Activated CD8-positive, alpha-beta memory T cell treated with anti-CD3 and anti-CD28 coated beads, Interleukin-2, amount 50 U/mL, for 24 hours (primary cell): Measurements from ENCODE around the gene KSR2.
"Not testable (repeated sequence)": the region's sequence is repeated elsewhere in the genome, so short reads cannot be mapped to it uniquely, and the experiment has no call there.

Experiments used
- DNase-seq: peaks from one replicate; pipeline ENCODE4 v3.0.0-alpha.2; 2020; ENCODE audit errors: extremely low read depth

The KSR2 gene

DNA sequence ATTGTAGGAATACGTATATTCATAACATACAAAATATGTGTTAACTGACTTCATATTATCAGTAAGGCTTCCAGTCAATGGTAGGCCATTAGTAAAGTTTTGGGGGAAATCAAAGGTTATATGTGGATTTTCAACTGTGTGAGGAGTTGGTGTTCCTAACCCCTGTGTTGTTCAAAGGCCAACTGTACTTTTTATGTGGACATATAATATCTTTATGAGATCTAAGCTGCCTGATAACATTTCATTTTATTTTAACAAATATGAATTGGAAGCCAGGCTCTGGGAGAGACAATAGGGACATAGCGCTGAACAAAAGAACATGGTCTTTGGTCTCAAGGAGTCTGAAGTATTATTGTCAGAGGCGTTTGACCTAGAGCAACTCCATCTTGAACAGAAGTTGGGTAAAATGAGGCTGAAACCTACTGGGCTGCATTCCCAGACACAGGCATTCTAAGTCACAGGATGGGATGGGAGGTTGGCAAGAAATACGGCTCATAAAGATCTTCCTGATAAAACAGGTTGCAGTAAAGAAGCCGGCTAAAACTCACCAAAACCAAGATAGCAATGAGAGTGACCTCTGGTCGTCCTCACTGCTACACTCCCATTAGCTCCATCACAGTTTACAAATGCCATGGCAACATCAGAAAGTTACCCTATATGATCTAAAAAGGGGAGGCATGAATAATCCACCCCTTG lies 147.2 kb downstream of the KSR2 start:
- DNase-seq: no peak

DNA sequence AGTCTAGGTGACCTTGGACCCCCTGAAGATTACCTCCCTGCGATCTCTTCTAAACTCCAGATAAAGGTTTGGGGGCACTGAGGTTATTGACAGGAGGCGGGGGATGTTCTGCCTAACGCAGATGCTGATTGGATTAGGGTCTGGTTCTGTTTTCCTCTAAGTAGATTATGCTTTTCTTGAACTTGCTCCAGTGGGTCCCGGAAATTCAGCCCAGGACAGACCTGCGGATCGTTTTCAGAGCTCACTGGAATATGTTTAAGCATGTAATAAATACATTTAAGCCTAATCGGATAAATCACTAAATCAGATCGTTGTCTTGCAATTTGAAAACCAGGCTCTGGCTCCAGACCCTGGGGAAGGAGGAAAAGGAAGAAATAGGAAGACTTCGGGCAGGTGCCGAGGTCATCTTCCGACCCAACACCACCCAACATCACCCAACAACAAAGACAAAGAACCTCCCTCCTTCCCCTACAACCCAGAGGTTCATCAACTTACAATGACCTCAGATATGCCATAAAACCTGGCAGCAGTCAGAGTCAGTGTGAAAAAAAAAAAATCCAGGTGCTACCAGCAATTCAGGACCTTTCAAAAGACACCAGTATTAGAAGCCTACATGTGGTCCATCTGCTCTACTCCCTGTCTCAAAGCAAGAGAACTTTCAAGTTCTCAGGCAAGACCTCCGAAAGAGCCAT lies 148.4 kb downstream of the KSR2 start:
- DNase-seq: no peak

DNA sequence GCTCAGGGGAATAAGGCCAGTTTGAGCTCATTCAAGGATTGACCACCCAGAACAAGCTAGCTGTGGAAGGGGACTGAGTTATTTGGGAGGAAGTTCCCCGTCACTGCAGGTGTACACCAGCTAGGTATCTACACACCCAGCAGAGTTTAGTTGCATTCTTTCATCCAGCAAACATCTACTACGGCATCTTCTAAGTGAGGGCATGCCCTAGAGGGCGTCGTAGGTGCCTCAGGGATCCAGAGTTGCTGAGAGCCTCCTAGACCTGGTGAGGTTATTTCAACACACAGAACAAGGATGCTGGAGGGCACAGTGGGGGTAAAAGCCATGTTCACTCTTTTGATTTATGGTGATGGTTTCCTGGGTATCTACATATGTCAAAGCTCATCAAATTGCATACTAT lies 149.6 kb downstream of the KSR2 start:
- DNase-seq: no peak

DNA sequence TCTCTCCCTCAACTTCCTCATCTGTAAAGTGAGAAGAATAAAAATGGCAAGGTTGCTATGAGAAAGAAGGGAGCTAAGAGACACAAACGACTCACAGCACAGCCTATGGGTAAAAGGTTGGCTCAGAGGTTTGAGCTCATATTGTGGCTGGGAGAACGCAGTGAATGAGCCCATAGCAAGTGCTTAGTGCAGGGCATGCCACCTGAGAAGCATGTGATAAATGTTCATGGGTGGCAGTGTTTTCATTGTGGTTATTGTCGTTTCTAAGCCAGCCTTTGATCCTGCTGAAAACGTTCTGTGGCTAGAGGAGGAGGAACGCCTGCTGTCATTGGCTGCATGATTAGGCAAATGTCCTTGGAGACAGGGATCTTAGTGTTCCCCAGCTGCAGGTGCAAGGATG lies 150.4 kb downstream of the KSR2 start:
- no peak for DNase-seq

DNA sequence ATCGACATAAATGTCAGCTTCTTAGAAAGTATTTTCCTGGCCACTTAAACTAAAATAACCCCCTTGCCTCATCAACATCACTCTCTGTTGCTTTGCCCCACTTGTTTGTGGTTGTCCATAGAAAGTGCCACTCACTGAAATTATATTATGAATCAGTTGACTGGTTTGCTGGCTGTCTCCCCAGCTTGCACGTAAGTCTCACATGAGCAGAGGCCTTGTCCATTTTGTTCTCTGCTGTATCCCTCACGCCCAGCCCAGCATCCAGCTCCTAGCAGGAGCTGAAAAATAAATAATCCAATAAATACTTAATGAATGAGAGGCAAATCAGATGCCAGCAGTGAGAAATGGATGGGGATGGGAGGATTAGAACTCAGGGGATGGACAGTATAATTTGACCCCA lies 159.3 kb downstream of the KSR2 start:
- no peak for DNase-seq

DNA sequence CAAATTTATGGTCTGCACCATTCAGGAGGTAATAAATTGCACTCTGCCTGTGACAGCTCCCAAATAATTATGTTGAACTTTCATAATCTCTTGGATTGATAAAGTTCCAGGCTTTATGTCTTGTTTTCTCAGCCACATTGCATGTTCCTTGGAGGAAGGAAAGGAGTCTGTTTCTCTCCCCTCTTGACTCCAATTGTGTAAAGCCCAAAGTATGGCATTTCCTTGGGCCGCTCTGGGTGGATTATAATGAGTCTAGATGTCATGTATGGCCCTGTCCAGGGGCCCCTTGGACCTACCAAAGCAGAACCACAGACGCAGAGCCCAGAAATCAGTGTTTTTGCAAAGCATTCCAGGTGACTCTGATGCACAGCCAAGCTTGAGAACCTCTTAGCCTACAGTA lies 160.8 kb downstream of the KSR2 start:
- DNase-seq: no peak

DNA sequence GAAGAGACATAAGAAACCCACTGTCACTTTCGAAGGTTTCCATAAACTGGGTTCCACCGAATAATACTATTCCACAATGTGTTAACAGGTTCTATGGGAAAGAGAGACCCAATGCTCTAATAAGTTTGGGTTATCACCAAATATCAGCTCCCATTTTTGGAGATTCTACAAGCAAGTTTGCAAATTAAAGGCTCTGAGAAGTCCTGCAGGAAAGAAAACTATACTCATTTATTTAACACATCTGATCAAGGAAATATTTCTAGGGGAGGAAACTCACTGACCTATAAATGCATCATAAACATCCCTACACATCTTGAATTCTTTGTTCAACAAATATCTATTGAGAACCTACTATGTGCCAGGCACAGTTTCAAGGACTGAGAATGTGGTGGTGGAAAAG lies 161.4 kb downstream of the KSR2 start:
- DNase-seq: no peak

DNA sequence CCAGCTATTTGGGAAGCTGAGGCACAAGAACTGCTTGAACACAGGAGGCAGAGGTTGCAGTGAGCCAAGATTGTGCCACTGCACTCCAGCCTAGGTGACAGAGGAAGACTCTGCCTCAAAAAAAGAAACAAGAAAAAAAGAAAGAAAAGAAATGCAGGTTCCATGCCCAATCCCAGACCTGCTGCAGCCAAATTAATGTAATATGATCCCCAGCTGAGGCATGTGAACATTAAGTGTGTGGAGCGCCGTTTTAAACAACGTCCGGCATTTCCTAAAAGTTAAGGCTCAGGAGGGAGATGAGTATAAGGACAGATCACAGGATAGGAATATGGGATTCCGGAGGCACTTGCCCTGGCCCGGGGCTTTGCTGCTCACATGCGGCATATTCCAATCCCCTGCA lies 162.9 kb downstream of the KSR2 start:
- no peak for DNase-seq

DNA sequence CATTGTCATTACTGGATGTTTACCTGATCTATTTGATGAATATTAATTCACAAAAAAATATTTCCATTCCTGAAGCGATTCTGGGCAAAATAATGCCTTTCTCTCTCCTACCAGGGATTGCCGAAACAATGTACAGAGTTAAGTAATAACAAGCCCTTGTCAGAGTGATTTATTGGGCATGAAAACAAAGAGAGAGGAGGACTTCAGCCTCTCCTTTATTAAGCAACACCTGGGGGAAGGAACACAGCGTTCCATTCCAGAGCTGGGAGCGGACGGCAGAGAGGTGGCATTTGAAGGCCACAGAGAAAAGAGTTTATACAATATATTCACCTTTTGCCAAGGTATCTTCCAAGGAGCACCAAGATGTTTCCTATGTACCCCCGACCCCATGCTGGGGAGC lies 165.8 kb downstream of the KSR2 start:
- DNase-seq: no peak

DNA sequence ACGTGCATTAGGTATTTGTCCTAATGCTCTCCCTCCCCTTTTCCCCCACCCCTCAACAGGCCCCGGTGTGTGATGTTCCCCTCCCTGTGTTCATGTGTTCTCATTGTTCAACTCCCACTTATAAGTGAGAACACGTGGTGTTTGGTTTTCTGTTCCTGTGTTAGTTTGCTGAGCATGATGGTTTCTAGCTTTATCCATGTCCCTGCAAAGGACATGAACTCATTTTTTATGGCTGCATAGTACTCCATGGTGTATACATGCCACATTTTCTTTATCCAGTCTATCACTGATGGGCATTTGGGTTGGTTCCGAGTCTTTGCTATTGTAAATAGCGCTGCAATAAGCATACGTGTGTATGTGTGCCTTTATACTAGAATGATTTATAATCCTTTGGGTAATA lies 168.1 kb downstream of the KSR2 start:
- not testable (repeated sequence) for DNase-seq

DNA sequence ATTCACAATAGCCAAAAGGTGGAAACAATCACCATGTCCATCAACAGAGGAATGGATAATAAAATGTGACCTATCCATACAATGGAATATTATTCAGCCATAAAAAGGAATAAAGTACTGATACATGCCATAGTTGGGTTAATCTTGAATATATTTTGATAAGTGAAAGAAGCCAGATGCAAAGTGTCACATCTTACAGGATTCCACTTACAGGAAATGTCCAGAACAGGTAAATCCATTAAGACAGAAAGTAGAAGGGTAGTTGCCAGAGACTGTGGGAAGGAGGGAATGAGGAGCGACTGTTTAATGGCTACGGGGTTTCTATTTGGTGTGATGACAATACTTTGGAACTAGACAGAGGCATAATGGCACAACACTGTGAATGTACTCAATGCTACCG lies 171.6 kb downstream of the KSR2 start:
- no peak for DNase-seq

DNA sequence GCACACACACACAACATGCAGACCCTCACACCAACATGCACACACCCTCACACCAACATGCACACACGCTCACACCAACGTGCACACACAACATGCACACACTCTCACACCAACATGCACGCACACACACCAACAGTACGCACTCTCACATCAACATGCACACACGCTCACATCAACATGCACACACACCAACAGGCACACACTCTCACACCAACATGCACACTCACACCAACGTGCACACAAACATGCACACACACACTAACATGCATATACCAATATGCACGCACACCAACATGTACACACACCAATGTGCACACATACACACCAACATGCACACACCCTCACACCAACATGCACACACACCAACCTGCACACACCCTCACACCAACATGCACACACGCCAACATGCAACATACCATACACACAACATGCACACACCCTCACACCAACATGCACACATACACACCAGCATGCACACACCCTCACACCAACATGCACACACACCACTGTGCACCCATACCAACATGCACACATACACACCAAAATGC lies 175.8 kb downstream of the KSR2 start:
- DNase-seq: no peak

DNA sequence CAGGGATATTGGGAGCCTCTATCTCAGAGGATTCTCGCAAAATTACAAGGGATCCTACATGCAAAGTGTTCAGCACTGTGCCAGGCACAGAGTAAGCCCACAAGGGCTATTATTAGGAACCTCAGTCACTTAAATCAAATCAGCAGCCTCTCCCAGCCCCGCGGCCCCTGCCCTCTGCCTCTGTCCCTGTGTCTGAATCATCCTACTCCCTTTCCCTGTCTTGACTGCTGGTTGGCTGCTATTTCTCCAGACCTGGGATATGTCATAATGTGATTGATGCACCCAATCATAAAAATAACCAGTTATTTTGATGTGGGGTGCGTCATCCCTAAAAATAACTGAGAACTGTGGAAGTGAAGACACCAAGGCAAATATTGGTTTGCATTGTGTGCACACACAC lies 176.3 kb downstream of the KSR2 start:
- no peak for DNase-seq

DNA sequence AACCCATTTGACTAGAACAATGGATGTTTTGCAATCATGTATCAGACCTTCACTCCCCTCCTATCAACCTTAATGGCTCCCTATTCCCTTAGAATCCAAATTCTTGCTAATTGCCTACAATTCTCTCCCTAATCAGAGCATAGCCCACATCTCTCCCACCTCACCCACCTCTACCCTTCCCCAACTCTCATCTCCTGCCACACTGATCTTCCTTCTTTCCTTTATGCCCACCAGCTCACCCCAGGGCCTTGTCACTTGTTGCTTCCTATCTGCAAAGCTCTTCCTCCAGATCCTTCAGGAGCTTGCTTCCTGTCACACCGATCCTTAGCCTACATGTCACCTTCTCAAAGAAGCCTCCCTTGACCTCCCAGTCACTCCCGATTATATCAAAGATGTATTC lies 177.8 kb downstream of the KSR2 start:
- no peak for DNase-seq

DNA sequence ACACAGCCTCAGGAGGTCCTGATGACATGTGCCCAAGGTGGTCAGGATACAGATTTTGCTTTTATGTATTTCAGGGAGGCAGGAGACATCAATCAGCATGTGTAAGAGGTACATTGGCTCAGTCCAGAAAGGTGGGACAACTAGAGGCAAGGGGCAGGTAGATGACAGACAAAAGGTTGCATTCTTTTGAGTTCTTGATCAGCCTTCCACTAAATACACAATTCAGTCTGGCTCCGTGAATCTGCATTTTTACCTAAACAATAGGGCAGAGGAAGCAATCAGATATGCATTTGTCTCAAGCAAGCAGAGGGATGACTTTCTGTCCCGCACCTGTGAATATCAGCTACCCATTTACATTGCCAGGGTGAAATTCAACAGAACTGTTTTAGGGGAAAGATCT lies 178.6 kb downstream of the KSR2 start:
- no peak for DNase-seq

DNA sequence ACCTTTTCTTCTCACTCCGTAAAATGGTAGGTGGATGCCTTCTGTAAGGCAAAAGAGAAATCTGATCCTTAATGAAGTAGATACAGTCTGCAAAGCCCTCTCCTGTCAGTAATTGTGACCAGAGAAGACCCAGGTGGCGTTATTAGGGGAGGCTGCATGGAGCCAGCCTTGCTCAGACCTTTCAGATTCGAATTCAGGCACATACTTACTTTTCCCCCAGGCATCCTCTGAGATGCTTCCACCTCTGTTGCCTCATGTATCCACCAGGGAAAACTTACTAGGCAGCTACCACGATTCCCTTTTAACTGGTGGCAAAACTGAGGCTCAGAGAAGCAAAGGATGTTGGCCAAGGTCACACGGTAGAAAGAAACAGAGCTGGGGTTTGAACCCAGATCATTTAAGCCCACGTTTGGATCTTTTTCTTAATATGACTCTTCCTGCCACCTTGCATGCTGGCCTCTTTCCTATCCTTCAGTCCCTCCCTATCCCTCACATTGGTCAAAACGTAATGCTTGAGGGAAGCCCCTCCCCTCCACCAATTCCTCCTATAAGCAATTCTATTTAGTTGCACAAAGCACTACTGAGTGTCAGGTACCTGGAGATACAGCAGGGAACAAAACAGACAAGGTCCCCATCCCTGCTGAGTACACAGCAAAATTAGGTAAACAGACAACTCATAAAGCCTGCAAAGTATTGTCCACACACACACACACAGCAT lies 179.4 kb downstream of the KSR2 start:
- DNase-seq: no peak

DNA sequence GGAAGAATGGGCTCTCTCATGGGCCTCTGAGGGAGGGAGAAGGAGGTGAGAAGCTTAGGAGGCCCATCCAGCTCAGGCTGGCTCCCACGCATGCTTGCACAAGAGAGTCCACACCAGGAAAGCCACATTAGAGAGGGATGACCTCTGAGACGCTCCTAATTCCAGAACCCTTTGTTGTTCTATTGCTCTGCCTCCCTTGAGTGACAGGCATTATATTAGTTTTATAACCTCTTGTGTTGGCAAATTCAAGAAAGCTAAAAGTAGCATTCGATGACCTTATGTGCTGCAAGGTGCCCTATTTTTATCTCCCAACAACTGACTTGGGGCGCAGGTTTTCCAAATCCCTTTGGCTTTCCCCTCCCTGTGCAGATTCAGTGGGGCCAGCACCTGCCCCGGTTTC lies 190.1 kb downstream of the KSR2 start:
- no peak for DNase-seq

DNA sequence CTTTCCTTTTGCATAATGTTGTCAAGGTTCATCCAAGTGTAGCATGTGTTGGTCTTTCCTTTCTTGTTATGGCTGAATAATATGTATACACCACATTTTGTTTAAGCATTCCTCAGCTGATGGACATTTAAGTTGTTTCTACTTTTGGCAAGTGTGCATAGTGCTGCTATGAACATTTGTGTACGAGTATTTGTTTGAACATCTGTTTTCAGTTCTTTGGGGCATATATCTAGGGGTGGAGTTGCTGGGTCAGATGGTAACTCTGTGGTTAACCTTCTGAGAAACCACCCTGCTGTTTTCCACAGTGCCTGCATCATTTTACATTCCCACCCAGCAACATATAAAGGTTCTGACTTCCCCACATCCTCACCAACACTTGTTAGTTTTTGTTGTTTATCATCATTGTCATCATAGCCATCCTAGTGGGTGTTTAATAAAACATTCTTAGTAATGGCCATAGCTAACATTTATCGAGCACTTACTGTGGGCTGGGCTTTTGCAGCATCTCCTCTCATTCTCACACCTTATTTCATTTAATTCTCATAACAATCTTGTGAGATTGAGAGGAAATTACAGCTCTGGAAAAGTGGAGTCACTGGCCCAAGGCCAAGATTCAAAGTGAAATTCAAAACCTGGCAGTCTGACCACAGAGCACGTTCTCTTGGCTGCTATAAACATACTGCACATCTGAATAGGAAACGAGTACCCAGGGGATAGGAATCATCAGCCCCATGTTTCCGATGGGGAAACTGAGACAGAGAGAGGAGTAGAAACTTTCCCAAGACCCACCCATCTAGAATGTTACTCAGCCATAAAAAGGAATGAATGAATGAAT lies 193.6 kb downstream of the KSR2 start:
- DNase-seq: no peak

DNA sequence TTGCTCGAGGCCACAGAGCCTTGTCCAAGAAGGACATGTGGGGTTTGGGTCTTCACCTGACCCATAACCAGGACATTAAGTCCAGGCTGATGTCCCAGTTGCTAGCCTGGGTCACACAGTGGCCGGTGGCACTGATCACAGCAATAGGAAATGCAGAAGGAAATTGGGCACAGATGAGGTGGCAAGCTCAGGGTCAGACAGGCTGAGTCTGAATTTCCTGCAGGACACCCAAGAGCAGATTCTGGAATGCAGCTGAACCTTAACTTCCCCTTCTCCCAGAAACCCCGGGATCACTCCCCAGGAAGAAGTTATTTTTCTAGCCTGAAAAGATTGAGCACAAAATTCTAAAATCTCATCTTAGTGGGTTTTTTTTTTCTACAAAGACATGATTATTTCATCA lies 199.9 kb downstream of the KSR2 start:
- no peak for DNase-seq

DNA sequence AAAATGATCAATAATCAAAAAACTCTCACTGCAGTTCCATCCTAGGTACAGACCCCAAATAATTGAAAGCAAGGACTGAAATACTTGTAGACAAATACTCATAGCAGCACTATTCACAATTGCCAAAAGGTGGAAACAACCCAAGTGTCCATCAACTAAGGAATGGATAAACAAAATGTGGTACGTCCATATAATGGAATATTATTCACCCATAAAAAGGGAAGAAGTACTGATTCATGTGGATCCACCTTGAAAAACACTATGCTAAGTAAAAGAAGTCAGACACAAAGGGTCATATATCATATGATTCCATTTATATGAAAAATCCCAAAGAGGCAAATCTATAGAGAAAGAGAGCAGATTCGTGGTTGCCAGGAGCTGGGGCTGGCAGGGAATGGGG lies 202.8 kb downstream of the KSR2 start:
- DNase-seq: no peak

DNA sequence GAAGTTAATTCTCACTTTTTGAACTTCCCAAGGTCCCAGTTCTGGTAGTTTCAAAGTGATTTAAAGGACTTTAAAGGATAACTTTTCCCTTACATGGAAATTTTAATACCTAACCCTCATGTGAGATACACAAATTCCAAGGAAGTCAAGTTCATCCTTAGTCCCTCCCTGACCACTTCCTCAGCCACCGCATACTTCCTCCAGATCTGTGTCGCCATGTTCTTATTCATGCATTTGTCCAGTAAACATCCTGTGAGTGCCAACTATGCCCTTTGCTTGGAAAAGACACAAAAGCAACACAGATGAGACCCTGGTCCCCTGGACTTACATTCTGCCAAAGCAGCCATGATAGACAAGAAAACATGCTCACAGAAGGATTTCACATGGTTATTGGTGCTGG lies 206.6 kb downstream of the KSR2 start:
- no peak for DNase-seq

DNA sequence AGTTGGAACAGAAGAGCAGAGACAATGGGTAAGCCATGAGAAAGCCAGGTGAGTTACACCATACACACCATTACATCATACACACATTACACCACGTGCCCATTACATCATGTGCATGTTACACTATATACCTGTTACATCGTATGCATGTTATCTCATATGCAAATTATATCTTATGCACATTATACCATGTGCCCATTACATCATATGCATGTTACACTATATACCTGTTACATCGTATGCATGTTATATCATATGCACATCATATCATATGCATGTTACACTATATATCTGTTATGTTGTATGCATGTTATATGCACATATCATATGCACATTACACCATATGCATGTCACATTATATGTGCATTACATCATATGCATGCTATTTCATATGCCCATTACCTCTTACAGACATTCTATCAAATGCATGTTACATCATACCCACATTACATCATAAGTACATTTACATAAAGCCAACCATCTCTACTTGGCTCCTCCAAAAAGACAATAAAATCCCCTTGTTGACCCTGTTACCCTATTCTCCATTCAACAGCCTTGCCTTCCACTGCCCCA lies 207.2 kb downstream of the KSR2 start:
- DNase-seq: no peak
